Inflammatory macrophage treated with lipopolysaccharide for 1 hour (primary cell): Measurements from ENCODE around the gene SLC39A9.
"Not testable (repeated sequence)": the region's sequence is repeated elsewhere in the genome, so short reads cannot be mapped to it uniquely, and the experiment has no call there.

Experiments
- DNase-seq, 2 donors: peaks; one replicate each; pipeline ENCODE4 v3.0.0-alpha.2; 2020 to 2022

SLC39A9 gene

DNA sequence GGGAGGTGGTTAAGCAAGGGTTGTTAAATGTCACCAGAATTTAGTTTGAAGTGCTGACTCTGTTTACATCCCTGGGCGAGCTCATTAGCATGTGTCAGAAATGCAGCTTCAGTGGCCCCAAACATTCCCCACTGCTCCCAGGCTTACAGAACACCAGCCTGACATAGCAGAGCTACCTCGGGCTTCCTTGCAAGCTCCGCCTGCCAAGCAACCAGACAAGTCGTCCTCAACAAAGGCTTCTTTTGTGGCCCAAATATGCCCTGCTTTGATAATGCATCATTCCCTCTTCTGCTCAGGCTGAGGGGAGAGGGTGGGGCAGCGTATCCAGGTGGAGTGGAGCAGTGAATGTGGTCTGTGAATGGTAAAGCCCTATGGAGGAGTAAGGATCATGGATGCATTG lies 28.4 kb upstream of the SLC39A9 start:
- no peak for DNase-seq

DNA sequence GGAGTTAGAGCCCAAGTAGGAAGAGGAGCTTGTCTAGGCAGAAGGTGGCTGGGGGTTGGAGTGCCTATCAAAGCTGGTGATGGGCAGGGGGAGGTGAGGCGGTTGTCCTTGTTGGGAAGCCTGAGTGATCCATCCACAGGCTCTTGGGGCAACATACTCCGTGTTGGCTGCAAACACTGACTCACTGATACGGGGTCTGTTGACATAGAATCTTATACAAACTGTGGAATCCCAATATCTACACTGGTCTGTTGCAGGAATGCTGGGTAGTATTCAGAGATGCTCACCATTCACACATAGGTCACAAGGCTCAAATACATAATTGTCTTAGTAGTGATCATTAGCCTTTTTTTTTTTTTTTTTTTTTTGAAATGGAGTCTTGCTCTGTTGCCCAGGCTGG lies 26.3 kb upstream of the SLC39A9 start:
- DNase-seq, result no peak

DNA sequence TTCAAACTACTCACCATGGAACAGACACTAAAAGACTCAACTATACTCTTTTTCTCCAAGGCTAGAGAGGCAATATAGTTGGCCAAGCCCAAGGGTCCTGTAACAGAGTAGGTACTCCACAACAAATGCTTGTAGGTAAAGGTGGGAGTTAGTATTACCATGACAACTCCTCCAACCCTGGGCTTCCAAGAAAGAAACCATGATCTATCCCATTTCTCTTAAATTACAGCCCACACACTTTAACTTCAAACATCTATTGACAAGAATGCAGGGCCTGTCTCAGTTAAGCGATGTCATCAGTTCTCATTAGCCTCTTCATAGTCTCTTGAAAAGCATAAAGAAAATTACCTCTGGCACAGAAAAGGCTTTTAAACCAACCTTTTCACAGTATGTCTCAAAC lies 25.4 kb upstream of the SLC39A9 start:
- no peak for DNase-seq

GRCh38 chr14:69374235-69374634 lies 24.3 kb upstream of the SLC39A9 start:
- DNase-seq, result no peak

GRCh38 chr14:69375182-69375581 lies 23.3 kb upstream of the SLC39A9 start:
- DNase-seq, result no peak

GRCh38 chr14:69375722-69376121 lies 22.8 kb upstream of the SLC39A9 start:
- DNase-seq, result no peak

GRCh38 chr14:69376439-69376838 lies 22.1 kb upstream of the SLC39A9 start:
- DNase-seq, result peak; percentile 82 to 94

GRCh38 chr14:69378274-69378673 lies 20.2 kb upstream of the SLC39A9 start:
- no peak for DNase-seq

DNA sequence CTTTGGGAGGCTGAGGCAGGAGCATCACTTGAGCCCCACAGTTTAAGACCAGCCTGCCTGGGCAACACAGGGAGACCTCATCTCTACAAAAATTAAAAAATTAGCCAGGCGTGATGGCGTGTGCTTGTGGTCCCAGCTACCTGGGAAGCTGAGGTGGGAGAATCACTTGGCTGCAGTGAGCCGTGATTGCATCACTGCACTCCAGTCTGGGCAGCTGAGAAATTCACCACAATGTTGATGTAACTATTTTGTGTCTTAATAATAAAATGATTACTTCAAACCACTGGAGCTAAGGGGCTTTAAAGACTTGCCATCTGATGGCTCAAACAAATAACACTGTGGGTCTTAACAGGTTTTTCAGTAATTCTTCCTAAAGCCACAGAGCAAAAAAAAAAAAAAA lies 11.2 kb upstream of the SLC39A9 start:
- DNase-seq, result no peak

GRCh38 chr14:69391400-69391799 lies 7.1 kb upstream of the SLC39A9 start:
- not testable (repeated sequence) for DNase-seq

DNA sequence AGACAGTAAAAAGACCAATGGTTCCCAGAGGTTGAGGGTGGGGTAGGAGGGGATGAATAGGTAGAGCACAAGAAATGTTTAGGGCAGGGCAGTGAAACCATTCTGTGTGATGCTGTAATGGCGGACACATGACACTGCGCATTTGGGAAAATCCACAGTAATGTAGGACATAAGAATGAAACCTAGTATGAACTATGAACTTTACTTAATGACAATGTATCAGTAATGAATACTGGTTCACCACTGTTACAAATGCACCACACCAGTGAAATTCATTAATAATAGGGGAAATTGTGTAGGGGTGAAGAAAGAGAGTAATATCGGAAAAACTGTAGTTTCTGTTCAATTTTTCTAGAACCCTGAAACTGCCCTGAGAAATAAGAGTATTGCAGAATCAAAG lies 6.0 kb upstream of the SLC39A9 start:
- DNase-seq, result no peak

DNA sequence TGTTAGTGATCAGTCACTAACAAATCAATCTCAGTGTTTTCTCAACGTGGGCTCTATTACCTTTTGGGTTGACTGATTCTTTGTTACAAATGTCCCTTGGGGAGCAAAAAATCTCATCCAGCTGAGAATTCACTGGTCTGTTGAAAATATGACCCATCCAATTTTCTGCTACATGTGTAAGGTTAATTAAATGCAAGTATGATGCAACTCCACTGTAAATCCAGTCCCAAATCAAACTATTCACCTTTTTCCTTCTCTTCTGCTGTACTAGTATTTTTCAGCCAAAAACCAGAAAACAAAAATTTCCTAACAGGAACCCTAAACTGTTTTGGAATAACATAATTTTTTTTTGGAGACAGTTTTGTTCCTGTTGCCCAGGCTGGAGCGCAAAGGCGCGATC lies 2.6 kb upstream of the SLC39A9 start:
- no peak for DNase-seq

DNA sequence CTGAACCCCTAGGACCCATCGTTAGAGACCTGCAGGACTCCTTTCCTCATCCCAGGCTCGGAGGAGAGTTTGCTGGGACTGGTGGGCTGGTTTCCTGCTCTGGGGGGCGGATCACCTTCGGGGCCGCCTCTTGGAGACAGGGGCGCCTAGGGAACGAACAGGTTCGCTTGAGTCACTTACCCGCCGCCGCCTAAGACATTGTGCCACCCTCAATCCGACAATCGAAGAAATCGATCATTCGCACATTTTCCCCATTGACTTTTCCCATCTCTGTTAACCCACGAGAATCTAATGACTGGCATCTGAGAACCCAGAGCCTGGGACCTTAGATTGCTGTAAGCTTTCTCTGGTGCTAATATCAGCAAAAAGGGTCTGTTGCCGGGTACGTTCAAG lies 322 bp downstream of the SLC39A9 start:
- no peak for DNase-seq

GRCh38 chr14:69399750-69400149 lies 1.3 kb downstream of the SLC39A9 start:
- no peak for DNase-seq

DNA sequence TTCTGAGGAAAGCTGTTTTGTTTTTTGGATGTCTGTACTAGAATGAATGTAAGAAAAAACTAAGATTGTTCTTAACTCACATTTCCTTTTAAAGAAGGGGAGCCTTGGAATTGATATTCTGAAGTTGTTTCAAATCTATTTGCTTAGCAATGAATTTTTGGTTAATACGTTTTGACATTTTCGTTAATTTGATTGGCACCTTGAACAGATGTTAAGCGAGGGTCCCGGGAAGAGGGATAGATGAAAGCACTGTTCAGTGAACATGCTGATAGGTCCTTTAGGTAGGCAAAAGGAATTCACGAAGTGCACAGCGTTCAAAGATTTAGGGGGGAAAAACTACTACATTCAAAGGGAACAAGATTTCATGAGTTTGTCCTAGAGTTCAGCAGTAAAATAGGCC lies 1.7 kb downstream of the SLC39A9 start:
- no peak for DNase-seq

DNA sequence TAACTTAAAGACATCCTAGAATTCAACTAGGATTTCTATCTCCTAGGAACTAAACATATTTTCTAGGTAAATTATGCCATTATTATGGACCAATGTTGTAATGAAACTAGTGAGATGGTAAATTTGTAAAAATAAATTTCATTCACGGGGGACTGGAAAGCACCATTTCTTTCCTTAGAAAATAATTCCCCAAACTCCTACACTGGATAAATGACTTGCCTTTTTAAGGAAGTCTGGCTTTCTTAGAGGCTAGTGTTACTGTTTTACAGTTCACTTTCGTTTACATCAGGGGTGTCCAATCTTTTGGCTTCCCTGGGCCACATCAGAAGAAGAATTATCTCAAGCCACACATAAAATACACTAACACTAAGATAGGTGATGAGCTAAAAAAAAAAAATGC lies 3.3 kb downstream of the SLC39A9 start:
- peak; percentile 40 to 77 for DNase-seq

DNA sequence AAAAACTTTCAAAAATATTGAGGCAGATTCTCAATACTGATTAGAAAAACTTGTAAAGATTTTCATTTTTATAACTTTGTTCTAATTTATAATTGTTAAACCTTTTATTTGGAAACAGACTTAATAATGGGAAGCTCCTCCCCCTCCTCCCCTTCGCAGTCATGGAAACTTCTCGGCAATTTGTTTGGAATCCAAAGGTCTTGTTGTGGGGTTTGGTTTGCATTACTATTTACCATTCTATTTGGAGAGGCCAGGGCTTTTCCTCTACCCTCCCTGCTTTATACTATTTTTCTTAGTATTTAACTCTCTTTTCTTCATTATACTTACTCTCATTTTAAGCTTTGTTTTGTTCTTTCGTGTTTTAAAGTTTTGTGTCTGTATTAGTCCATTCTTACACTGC lies 6.0 kb downstream of the SLC39A9 start:
- no peak for DNase-seq

DNA sequence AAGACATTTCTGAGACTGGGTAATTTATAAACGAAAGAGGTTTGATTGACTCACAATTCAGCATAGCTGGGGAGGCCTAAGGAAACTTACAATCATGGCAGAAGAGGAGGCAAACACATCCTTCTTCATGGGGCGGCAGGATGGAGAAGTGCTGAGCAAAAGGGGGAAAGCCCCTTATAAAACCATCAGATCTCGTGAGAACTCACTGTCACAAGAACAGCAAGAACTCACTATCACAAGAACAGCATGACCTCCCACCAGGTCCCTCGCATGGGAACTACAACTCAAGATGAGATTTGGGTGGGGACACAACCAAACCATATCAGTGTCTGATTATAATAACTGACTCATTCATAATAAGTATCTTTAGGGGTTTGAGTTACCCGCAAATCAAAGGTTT lies 6.4 kb downstream of the SLC39A9 start:
- DNase-seq, result peak in 1 of 2 donors; percentile 64

DNA sequence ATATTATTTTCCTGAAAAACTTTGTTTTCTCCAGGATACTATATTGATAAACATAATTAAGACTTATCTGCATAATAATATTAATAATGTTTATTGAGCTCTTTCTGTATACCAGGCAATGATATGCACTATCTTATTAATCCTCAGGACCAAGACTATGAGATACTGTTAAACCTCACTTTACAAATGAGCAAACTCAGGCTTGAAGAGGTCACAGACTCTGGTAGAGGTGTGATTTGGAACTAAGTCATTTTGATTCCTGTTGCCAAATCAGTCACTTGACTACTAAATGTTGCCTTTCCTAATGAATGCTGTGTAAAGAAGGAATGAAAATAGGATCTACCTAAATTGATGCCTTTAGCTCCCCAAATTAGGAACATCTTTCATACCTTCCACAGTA lies 7.3 kb downstream of the SLC39A9 start:
- no peak for DNase-seq

DNA sequence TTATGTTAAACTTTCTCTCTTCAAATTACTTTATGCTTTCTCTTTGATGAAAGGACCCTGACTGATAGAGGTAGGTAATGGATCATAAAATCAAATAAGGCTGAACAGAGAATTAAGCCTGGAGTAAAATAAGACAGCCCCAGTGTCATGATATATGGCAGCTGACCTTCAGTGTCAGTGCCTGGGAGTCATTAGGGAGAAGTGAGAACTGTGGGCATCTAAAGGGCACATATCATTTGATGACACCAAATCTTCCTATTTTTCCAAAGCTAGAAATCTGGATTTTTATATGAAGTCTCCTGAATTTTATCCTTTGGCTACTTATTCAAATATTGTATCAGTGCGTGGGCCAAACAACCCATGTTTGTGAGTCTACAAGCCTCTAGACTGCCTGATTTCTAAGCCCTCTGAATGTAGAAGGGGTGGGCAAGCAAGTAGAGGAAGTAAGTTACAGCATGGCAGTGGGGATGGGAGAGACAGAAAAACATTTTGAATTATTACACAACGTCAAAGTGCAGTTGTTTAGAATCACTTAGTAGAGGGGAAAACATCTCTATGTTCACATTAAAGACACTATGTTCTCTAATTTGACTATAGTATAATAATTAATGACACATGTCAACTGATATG lies 10.0 kb downstream of the SLC39A9 start:
- peak in 1 of 2 donors; percentile 50 for DNase-seq

DNA sequence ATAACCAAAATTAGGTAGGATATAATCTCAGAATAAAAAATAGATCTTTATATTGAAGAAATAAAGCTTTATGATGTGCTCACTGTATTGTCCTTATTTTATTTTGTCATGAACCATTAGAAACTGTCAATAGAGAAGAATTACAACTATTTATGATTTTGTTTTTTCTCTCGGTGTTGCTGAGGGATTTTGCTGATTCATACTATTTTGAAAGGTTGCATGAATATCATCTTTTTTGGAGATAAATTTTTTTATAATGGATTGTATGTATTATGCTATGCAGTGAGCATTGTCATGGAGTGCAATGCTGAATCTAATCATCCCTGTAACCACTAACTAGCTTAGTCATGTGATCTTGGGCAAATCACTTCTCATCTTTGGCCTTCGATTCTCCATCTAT lies 15.0 kb downstream of the SLC39A9 start:
- DNase-seq, result no peak

DNA sequence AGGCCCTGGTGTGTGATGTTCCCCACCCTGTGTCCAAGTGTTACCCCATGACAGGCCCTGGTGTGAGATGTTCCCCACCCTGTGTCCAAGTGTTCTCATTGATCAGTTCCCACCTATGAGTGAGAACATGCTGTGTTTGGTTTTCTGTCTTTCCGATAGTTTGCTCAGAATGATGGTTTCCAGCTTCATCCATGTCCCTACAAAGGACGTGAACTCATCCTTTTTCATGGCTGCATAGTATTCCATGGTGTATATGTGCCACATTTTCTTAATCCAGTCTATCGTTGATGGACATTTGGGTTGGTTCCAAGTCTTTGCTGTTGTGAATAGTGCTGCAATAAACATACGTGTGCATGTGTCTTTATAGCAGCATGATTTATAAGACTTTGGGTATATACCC lies 17.6 kb downstream of the SLC39A9 start:
- not testable (repeated sequence) for DNase-seq

GRCh38 chr14:69423279-69423678 lies 24.8 kb downstream of the SLC39A9 start:
- no peak for DNase-seq

DNA sequence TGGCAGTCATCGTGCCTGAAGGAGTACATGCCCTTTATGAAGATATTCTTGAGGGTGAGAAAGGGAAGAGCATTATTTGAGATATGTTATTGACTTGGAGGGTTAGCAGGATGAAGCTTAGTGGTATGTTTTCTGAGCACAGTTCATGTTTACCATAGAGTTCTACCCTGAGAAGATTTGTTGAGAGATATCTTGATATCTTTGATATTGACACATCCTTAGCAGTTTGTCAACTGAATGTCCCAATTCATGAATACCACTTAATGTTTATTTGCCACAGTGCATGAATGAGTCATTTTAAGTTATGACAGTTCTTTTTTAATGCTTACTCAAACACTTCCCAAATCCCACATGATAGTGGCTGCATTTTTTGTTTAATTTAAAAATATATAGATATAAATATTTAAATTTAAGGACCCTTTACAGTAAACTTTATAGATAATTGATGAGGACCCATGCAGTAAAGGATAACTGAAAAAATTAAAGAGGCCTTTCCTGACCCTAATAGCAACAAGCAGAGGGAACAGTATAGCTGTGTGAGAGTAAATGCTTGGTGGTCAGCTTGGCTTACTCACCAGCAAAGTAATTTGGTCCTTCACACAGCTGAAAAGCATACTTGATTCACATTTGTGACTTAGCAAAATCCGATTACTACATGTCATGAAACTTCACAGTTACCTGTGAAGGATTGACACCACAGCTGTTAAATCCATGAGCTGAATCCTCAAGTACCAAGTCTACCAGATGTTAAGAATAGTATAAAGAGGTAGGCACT lies 25.8 kb downstream of the SLC39A9 start:
- peak; percentile 51 to 72 for DNase-seq

DNA sequence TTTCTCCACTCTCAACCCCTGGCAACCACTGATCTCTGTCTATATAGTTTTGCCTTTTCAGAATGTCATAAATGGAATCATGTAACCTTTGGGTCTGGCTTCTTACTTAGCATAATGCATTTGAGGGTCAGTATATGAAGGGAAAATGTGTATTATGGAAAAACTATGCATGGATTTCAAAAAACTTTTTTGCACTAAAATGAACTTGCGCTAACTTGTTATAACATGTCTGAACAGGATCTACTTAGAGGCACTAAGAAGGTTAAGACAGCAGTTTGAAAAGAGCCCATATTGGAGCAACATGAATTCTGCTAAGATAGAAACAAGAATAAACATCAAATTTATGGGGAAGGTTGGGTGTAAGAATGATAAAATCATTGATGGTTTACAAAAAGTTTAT lies 29.1 kb downstream of the SLC39A9 start:
- no peak for DNase-seq
